ENCODE results near the gene C19orf47.
A peak's percentile ranks its signal among the peaks of the same experiment; 100 is the strongest.

Gene C19orf47

GRCh38 chr19:40366697-40367561 lies 18.7 kb upstream of the C19orf47 start:
- no peak for TF ChIP-seq ZNF274 (IDR thresholded peaks at IDR 0.05; ENCODE audit: low read depth, low read length)
- H3K4me3 ChIP-seq (ENCODE audit: low read length) = no peak overlapping the region

GRCh38 chr19:40365613-40366401 lies 17.6 kb upstream of the C19orf47 start:
- TF ChIP-seq ZNF274 (IDR thresholded peaks at IDR 0.05; ENCODE audit: low read depth, low read length) = no peak
- peak overlapping the region; percentile 31 for H3K4me3 ChIP-seq (ENCODE audit: low read length)

- H3K4me3 ChIP-seq (ENCODE audit: low read length) = no peak overlapping the region; the same call in 1 of the 2 replicates
- TF ChIP-seq ZNF274 (IDR thresholded peaks at IDR 0.05; ENCODE audit: low read depth, low read length) = no peak
These were observed 16.8 kb upstream of the C19orf47 start for GRCh38 chr19:40365010-40365409.

GRCh38 chr19:40363069-40363468 lies 14.9 kb upstream of the C19orf47 start:
- TF ChIP-seq ZNF274 (IDR thresholded peaks at IDR 0.05; ENCODE audit: low read depth, low read length) = no peak

GRCh38 chr19:40362160-40362559 lies 14.0 kb upstream of the C19orf47 start:
- H3K4me3 ChIP-seq (ENCODE audit: low read length) = no peak overlapping the region
- TF ChIP-seq ZNF274 (IDR thresholded peaks at IDR 0.05; ENCODE audit: low read depth, low read length) = no peak

More at GRCh38 chr19:40363069-40363468, 14.9 kb upstream of the C19orf47 start:
- no peak overlapping the region for H3K4me3 ChIP-seq (ENCODE audit: low read length)

DNA sequence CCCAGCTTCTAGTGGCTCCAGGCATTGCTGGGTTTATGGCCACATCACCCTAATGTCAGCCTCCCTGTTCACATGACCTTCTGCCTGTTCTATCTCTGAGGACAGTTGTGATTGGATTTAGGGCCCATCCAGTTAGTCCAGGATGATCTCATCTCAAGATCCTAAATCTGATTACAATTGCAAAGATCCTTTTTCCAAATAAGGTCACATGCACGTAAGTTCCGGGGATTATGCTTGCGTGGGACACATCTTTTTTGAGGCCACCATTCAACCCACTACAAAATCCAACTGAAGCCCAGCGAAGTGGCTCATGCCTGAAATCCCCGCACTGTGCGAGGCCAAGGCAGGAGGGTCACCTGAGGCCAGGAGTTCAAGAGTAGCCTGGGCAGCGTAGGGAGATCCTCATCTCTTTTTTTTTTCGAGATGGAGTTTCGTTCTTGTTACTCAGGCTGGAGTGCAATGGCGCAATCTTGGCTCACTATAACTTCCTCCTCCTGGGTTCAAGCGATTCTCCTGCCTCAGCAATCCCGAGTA lies 12.6 kb upstream of the C19orf47 start:
- H3K4me3 ChIP-seq (ENCODE audit: low read length) = no peak overlapping the region
- TF ChIP-seq ZNF274 (IDR thresholded peaks at IDR 0.05; ENCODE audit: low read depth, low read length) = no peak

DNA sequence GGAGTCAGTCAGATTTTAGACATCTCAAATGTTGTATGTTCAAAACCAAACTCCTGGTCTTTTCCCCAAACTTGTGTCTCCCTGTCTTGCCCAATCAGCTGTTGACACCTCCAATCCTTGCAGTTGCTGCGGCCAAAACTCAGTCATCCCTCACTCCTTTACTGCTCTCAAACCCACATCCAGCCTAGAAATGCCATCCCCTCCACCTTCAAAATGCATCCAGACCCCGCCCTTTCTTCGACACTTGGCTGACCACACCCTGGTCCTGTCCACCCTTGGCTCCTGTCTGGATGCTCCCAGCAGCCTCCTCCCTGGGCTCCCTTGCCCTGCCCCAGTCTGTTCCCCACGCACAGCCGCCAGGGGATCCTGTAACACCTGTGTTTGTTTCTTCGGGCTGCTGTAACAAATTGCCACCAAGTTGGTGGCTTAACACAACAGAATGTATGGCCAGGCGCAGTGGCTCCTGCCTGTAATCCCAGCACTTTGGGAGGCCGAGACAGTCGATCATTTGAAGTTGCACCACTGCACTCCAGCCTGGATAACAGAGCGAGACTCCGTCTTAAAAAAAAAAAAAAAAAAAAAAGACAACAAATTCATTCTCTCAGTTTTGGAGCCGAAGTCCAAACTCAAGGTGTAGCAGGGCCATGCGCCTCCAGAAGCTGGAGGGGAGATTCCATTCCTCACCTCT lies 12.0 kb upstream of the C19orf47 start:
- TF ChIP-seq ZNF274 (IDR thresholded peaks at IDR 0.05; ENCODE audit: low read depth, low read length) = no peak

DNA sequence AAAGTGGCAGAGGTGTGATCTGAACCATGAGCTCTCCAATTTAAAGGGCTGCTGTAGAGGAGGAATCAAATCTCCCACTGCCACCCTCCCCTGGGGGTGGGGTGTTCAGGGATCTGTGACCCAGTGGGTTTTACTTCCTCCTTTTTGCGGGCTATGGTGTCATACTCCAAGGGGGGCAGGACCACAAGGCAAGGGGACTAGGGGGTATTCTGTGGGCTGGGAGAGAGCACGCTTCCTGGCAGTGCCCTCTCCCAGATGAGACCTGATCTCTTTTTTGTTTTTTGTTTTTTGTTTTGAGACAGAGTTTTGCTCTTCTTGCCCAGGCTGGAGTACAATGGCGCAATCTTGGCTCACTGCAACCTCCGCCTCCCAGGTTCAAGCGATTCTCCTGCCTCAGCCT lies 10.6 kb upstream of the C19orf47 start:
- no peak for TF ChIP-seq ZNF274 (IDR thresholded peaks at IDR 0.05; ENCODE audit: low read depth, low read length)

More for the DNA sequence above, 12.0 kb upstream of the C19orf47 start:
- no peak overlapping the region for H3K4me3 ChIP-seq (ENCODE audit: low read length)

GRCh38 chr19:40357640-40358039 lies 9.4 kb upstream of the C19orf47 start:
- H3K4me3 ChIP-seq (ENCODE audit: low read length) = no peak overlapping the region
- TF ChIP-seq ZNF274 (IDR thresholded peaks at IDR 0.05; ENCODE audit: low read depth, low read length) = no peak

More for the DNA sequence above, 10.6 kb upstream of the C19orf47 start:
- no peak overlapping the region for H3K4me3 ChIP-seq (ENCODE audit: low read length)

GRCh38 chr19:40356681-40357595 lies 8.7 kb upstream of the C19orf47 start:
- H3K4me3 ChIP-seq (ENCODE audit: low read length) = no peak overlapping the region
- no peak for TF ChIP-seq ZNF274 (IDR thresholded peaks at IDR 0.05; ENCODE audit: low read depth, low read length)

DNA sequence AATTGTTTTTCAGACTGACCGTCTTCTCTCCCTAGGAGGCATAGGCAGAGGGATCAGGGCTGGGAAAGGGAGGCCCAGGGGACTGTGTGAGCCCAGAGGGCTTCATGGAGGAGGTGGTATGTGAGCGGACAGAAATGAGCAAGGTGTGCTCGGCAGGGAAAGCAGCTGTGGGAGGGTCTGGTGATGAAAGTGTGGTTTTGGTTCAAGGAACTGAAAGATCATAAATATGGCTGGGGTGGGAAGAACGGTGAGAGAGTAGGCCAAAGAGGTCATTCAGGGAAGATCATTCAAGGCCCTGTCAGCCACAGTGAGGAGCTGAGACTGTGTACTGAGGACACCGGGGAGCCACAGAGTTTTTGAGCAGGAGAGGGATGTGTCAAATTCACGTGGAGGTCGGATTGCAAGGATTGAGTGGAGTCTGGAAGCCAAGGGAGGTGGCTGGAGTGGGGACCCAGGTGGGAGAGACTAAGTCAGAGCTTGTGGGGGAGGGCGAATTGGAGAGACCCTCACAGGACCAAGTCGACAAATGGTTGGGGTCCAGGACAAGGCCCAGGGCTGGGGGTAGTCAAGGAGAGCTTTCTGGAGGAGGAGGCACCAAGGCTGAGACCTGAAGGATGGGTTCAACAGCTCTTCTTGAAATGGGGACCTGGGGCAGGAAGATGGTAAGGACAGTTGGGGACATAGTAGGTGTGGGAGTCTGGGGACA lies 7.9 kb upstream of the C19orf47 start:
- TF ChIP-seq ZNF274 (IDR thresholded peaks at IDR 0.05; ENCODE audit: low read depth, low read length) = no peak
- H3K4me3 ChIP-seq (ENCODE audit: low read length) = no peak overlapping the region

- peak overlapping the region; percentile 97 for H3K4me3 ChIP-seq (ENCODE audit: low read length)
- no peak for TF ChIP-seq ZNF274 (IDR thresholded peaks at IDR 0.05; ENCODE audit: low read depth, low read length)
These were observed 837 bp upstream of the C19orf47 start for GRCh38 chr19:40348961-40349507.

Data from GM08714 (cell line).